ENCODE results near the gene CLDND1.

DNA sequence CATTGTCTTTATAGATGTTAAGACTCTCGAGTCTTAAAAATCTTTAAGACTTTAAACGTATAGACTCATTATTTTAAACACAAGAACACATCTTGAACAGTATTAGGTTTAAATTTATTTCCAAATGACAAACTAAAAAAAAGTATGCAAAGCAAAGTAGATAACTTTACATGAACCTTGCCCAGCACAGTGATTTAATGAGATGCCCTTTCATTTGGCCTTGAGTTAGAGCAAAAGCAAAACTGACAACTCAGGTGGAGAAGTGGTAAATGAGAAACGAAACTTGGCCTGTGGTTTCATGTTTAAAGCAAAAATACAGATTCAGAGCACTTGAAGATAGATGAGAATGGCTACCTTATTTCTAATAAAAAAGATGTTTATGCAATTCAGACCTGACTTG lies 17.6 kb upstream of the CLDND1 start:
- TF ChIP-seq, protein P1, sequence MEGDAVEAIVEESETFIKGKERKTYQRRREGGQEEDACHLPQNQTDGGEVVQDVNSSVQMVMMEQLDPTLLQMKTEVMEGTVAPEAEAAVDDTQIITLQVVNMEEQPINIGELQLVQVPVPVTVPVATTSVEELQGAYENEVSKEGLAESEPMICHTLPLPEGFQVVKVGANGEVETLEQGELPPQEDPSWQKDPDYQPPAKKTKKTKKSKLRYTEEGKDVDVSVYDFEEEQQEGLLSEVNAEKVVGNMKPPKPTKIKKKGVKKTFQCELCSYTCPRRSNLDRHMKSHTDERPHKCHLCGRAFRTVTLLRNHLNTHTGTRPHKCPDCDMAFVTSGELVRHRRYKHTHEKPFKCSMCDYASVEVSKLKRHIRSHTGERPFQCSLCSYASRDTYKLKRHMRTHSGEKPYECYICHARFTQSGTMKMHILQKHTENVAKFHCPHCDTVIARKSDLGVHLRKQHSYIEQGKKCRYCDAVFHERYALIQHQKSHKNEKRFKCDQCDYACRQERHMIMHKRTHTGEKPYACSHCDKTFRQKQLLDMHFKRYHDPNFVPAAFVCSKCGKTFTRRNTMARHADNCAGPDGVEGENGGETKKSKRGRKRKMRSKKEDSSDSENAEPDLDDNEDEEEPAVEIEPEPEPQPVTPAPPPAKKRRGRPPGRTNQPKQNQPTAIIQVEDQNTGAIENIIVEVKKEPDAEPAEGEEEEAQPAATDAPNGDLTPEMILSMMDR (IDR thresholded peaks at IDR 0.05), result no peak
- TF ChIP-seq POLR2A (IDR thresholded peaks at IDR 0.05), result no peak
